NOMO-1 treated with DMSO at 0.1 percent for 48 hours (cell line): ENCODE data around the gene MAPK1.

Experiments used
- DNase-seq: peaks from one replicate; lab custom pipeline; 2025; ENCODE audit not compliant: unreplicated experiment; lab: John Stamatoyannopoulos, UW

The MAPK1 gene

GRCh38 chr22:21707677-21708076 lies 159.8 kb downstream of the MAPK1 start:
- DNase-seq: no peak
